ENCODE results near the gene RUSF1.
"Not testable (repeated sequence)": the region's sequence is repeated elsewhere in the genome, so short reads cannot be mapped to it uniquely, and the experiment has no call there.

RUSF1 gene

GRCh38 chr16:31513884-31514283, 5.7 kb upstream of the RUSF1 start:
- no peak for DNase-seq

DNA sequence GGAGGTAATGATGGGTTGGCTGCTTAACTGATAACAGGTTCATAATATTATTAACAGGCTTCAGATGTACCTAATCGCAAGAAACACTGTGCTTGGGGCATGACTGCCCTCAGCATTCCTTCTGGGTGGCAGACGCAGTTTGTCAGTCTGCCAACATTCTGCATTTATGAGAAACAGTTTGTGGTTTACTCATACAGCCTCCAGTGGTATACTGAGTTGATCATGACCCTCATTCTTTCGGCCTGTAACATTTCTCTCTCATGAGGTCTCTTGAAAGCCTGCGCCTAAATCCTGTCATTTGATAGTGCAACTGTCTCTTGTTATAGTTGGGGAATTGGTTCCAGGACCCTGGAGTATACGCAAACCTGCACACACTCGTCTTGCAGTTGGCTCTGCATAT, 4.9 kb upstream of the RUSF1 start:
- DNase-seq: no peak

DNA sequence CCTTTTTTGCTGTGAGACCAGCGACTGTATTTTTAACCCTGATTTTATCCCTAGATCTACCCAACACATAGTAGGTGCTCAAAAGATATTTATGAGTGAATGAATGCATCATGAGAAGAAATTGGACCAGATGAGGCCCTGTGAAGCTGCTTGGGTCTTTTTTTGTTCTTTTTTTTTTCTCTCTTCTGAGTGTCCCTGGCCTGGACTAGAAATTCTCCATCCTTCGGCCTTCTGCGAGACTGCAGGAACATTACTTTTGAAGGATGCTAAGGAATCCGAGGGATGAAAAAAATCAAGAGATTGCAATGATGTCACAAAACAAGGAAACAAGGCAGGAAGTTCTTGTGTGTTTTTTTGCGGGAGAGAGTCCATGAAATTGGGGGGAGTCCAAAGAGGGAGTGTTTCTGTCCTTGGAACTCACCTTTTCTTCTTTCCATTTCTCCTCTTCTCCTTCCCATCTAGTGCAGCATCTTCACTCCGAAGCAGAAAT, 560 bp upstream of the RUSF1 start:
- peak; percentile 33 for DNase-seq

DNA sequence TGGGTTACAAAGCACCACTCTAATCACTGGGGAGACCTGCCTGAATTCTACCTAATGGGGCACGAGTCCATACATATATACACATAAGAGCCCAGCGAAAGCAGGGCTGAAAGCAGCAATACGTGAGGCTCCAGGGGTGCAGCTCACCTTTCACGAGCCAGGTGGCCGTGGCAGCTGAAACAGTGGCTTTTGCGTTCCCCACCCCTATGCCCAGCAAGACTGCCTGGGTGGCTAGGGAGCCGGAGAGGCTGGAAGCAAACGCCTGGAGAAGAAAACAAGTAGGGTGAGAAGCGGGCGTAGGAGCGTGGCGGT, 618 bp downstream of the RUSF1 start:
- no peak for DNase-seq

DNA sequence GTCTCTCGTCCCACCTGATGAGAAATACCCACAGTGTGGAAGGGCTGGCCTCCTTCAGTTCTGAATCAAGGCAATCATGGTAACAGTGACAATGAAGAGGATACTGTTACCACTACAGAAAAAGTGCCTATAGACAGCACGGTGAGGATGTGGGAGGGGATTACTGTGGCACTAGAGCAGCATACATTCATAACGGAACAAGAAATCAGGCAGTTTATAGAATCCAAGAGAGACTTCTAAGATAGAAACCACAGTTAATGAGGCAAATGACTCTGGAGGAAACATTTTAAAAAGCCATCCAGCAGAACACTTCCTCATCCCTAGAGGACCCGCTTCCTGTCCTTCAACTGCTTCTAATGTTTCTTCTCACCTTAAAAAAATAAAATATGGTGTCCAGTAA, 2.7 kb downstream of the RUSF1 start:
- DNase-seq: no peak

DNA sequence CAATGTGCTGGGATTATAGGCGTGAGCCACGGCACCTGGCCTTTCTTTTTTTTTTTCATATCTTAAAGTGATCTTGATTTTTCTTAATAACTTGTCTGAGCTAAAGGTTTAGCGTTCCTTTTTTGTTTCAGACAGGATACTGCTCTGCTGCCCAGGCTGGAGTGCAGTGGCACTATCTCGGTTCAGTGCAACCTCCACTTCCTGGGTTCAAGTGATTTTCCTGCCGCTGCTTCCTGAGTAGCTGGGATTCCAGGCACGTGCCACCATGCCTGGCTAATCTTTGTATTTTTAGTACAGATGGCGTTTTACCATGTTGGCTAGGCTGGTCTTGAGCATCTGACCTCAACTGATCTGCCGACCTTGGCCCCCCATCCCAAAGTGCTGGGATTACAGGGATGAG, 4.0 kb downstream of the RUSF1 start:
- DNase-seq: no peak

GRCh38 chr16:31503555-31503954, 4.6 kb downstream of the RUSF1 start:
- not testable (repeated sequence) for DNase-seq

DNA sequence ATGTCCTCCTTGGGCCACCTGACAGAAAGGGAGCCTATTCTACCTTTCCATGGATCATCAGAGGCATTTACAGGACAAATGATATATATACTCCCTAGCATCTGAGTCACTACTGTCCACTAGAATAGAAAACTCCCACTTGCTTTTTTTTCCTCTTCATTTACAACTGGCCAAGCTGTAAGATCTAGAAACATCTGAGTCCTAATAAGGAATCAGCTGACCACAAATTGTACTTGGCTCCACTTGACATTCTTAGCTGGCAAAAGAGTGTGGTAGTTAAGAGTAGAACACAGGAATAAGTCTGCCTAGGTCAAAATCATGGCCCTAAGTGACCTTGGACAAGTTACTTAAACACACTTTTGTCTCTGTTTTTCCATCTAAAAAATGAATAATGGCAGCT, 5.2 kb downstream of the RUSF1 start:
- DNase-seq: no peak

DNA sequence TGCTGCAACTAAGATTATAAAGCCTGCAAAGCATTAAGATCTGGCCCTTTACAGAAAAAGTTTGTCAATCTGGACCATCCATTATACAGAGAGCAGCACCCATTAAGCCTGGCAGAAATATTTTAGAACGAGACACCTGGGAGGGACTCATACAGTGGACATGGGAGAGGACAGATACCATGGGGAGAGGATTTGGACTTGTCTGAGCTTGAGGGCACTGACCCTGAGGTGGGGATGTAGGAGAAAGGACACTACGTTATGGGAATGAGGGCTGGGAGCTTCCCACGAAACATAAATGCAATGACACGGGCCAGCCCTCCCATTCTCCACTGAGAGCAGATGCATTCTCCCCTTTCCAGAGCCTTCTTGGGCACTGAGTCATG, 6.2 kb downstream of the RUSF1 start:
- DNase-seq: no peak

DNA sequence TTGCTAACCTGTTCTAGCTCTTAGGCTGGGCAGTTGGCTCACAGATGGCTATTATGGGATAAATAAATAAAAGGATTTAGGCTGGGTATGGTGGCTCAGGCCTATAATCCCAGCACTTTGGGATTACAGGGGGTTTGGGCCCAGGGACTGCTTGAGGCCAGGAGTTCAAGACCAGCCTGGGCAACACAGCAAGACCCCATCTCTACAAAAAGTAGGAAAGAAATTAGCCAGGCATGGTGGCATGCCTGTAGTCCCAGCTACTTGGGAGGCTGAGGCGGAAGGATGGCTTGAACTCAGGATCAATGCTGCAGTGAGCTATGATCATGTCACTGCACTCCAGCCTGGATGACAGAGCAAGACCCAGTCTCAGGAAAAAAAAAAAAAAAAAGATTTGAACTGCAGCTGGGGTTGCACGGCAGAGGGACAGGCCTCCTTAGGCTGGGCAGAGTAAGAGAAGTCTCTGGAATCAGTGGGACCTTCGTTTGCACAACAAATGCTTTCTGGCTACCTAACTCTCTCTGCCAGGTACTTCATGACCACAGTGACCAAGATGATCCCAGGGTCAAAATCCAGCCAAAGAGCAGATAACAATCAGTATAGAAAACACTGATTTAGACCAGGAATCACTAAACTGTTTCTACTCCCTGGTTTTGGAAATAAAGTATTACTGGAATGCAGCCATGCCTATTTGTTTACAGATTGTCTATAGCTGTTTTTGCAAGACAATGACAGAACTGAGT, 6.8 kb downstream of the RUSF1 start:
- DNase-seq: no peak

DNA sequence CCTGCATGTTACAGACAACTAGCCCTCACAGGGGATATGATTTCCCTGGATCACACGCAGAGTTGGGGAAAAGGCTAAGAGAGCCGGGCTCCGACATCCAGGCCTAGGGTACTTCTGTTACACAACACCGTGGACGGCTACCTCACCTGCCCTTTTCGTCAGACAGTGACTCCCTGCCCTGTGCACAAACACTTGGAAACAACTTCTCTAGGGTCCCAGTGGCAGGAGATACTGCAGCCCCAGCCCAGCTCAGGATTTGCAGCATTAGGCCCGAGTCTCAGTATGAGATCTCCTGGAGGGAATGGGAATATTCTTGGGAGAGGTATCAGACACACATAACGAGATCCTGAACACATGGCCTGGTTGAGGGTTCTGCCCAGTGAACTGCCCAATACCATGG, 8.3 kb downstream of the RUSF1 start:
- no peak for DNase-seq

GRCh38 chr16:31498493-31498892, 9.7 kb downstream of the RUSF1 start:
- no peak for DNase-seq

DNA sequence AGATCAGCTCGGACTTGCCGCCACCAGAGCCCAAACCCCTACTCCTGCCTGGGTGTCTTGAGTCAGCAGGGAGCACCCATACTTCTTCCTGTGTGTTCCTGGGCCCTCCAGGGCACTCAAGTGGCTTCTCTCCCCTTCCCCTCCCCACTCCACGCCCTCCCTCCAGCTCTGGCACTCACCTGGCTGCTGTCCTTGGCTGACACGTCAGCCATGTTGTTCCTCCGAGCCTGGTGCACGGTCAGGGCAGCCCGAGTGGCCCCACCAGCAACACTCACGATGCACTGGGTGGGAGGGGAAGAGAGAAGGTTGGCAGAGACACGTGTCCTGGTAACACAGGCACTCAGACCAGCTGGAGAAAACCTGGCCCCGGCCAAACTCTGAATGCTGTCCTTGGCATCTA, 11.5 kb downstream of the RUSF1 start:
- no peak for DNase-seq

DNA sequence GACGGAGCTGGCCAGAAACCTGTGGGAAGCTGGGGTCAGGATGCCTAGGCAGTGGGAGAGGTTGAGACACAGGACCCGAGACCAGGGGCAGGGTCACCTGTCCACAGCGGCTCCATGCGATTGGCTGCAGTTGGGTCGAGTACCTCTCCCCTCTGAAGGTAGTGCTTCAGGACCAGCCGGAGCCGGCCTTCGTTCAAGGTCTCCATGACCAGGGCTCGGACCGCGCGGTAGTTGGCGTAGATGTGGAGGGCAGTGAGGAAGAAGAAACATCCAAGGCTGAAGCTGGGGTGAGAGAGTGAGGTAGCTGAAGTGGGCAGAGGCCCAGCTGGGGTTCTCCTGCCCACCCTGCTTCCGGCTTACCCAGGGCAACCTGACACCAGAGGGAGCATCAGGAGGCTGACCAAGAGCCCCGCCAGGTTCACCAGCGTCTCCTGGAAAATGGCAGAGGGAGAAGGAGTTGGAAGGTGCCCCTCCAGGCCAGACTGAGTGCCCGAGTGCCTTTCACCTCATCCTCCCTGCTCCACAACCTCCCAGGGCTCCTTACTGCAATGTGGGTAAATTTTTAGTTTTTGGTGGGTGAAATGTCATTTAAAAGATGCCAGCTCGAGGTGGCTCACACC, 14.6 kb downstream of the RUSF1 start:
- DNase-seq: no peak

GRCh38 chr16:31491778-31492418, 16.3 kb downstream of the RUSF1 start:
- no peak for DNase-seq

- DNase-seq: no peak
Measured at GRCh38 chr16:31489616-31490584, 18.3 kb downstream of the RUSF1 start.

DNA sequence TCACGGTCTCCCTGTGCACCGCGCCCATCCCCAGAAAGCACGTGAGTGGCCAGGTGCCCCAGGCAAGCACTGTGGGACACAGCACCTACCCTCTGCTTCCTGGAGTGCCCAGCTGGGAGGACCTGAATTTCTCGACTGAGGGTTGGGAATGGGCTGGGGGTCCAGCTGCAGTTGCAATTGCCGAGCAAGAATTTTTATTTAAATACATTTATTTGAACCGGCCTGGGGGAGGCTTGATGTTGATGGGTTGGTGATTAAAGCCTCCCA, 19.0 kb downstream of the RUSF1 start:
- DNase-seq: no peak

DNA sequence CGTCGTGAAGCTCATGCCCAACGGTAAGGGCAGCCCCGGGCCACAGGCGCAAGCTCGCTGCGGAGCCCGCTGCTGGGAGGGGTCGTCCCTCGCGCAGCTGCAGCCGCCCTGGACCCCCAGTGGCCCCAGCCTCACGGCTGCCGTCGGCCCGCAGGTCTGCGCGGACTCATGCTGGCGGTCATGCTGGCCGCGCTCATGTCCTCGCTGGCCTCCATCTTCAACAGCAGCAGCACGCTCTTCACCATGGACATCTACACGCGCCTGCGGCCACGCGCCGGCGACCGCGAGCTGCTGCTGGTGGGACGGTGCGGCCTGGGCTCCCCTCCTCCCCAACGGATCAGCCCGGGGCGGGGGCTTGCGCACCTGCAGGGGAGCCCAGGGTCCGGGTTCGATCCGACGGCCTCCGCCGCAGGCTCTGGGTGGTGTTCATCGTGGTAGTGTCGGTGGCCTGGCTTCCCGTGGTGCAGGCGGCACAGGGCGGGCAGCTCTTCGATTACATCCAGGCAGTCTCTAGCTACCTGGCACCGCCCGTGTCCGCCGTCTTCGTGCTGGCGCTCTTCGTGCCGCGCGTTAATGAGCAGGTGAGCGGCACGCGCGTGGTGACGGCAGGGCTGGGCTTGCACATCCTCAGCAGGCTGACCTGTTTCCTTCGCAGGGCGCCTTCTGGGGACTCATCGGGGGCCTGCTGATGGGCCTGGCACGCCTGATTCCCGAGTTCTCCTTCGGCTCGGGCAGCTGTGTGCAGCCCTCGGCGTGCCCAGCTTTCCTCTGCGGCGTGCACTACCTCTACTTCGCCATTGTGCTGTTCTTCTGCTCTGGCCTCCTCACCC, 19.5 kb downstream of the RUSF1 start:
- DNase-seq: peak; percentile 57

DNA sequence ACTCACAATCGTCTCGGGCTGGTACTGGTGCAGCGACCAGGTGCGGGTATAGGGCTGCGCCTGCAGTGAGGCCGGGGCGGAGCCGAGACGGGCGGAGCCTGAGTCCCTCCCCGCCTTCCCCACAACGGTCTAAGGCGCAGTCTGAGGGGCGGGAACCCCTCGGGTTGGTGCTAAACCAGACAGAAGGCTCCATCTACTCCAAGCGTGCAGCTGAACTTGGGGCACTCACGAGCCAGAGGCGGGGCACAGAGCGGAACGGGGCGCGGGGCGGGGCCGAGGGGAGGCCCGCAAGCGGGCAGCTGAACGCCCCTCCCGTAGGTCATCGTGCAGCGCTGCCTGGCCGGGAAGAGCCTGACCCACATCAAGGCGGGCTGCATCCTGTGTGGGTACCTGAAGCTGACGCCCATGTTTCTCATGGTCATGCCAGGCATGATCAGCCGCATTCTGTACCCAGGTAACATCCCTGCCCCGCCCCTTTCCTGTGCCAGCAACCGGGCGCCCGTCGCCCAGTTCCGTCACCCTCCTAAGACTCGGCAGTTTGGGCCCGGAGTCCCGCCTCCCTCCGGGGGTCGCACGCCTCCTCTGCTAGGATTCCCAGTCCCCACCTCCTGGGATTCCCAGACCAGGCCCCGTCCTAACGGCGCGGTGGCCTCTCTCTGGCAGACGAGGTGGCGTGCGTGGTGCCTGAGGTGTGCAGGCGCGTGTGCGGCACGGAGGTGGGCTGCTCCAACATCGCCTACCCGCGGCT, 20.3 kb downstream of the RUSF1 start:
- peak; percentile 76 for DNase-seq

- no peak for DNase-seq
Measured at GRCh38 chr16:31487071-31487719, 21.0 kb downstream of the RUSF1 start.

DNA sequence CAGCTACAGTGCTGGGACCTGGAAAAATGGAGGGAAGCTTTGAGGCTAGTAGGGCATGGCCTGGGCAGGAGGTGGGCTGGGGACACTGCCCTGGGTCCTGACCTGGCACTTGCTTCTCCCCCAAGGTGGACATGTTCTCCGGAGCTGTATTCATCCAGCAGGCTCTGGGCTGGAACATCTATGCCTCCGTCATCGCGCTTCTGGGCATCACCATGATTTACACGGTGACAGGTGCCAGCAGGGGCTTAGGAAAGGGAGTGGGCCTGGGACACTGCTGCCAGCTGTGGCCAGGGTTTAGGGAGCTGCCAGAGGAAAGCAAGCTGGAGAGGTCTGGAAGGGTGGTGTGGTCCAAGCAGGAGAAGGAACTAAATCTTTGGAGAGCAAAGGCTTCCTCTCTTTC, 22.1 kb downstream of the RUSF1 start:
- DNase-seq: no peak

Data from DMS53 (cell line).